PC-3 (cell line): ENCODE data around the gene PIK3R2.

ENCODE experiments used
- EZH2phosphoT487 ChIP-seq: fragments of 300-600 bp; sonication (generic); IDR thresholded peaks from 2 replicates; pipeline ENCODE4 v1.6.1; 2018; ENCODE audit warnings: mild to moderate bottlenecking, antibody characterized with exemption, low read length, borderline replicate concordance
- TF ChIP-seq, protein P1 (sequence below): fragments of 300-600 bp; sonication (generic); conservative IDR thresholded peaks from 2 replicates; pipeline ENCODE4 v1.5.1; 2017; ENCODE audit warnings: antibody characterized with exemption, low read depth, mild to moderate bottlenecking, low read length

DNA sequence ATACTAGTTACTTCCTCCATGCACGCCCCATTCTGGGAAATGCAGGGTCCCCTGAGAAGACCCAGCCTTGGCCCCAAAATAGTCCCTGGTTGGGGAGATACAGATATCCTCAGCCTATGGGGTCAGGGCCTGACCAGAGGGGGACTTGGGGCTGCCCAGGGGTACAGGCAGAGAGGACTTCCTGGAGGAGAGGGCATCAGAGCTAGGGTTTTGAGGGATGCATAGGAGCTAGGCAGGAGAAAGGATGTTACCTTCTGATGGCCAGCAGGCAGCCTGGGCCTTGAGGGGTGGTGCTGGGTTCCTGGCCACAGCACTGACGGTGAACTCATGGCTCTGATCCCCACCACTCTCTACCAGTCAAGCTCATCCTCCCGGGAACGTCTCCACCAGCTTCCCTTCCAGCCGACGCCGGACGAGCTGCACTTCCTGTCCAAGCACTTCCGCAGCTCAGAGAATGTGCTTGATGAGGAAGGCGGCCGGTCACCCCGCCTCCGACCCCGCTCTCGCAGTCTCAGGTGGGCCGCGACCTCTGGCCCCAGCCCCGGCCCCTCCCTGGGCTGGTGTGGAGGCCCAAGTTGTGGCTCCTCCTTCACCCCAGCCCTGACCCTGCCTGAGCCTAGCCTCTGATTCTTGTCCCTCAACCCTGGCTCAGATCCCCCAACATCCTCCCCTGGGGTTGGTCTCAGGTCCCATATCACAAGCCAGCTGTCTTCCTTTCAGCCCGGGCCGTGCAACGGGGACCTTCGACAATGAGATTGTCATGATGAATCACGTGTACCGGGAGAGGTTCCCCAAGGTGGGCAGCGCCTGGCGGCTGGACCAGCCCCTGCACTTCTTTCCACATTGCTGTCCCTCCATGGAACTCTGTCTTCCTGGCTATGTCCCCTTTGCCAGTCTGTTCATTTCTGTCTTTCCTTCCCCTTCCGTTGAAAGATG is 29.8 kb upstream of the PIK3R2 start:
- TF ChIP-seq, protein P1, sequence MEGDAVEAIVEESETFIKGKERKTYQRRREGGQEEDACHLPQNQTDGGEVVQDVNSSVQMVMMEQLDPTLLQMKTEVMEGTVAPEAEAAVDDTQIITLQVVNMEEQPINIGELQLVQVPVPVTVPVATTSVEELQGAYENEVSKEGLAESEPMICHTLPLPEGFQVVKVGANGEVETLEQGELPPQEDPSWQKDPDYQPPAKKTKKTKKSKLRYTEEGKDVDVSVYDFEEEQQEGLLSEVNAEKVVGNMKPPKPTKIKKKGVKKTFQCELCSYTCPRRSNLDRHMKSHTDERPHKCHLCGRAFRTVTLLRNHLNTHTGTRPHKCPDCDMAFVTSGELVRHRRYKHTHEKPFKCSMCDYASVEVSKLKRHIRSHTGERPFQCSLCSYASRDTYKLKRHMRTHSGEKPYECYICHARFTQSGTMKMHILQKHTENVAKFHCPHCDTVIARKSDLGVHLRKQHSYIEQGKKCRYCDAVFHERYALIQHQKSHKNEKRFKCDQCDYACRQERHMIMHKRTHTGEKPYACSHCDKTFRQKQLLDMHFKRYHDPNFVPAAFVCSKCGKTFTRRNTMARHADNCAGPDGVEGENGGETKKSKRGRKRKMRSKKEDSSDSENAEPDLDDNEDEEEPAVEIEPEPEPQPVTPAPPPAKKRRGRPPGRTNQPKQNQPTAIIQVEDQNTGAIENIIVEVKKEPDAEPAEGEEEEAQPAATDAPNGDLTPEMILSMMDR: no peak
- no peak for TF ChIP-seq EZH2phosphoT487
